Measurements from ENCODE around the gene ASCL5.

ASCL5 gene

DNA sequence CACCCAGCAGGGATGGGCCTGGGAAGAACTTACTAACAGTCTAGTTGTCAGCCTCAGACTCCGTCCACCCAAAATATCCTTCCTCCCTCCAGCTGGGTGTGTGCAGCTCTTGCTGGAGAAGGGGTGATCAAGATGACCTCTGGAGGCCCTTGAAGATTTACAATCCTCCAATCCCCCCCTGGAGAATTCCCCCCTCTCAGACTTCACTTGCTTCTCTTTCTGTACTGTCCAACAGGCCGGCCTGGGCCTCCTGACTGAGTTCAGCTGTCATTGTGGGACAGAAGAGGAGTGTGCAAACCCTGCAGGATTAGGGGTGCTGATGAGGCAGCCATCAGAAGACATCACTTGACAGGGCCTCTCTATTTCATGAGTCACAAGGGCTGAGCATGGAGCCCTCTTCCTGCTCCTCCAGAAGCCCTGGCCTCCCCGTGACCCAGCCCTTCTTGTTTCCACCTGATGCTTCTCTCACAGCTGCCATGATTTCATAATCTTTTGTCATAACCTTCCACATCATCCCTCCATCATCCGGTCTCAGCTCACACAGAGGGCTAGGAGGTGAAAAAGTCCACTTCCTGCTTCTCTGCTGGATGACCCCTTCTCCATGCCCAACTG lies 46.1 kb upstream of the ASCL5 start:
- H2AFZ ChIP-seq (ENCODE audit: low read depth, low read length), result no peak overlapping the region
- ATAC-seq (ENCODE audit: insufficient read depth, low read depth), result no peak
- H3K4me3 ChIP-seq (ENCODE audit: low read depth in 1 of 2, low read length in 2 of 2), result no peak overlapping the region
- TF ChIP-seq EZH2 (IDR thresholded peaks at IDR 0.05; ENCODE audit: borderline replicate concordance, low read depth, low read length, severe bottlenecking), result no peak
- TF ChIP-seq, protein P1, sequence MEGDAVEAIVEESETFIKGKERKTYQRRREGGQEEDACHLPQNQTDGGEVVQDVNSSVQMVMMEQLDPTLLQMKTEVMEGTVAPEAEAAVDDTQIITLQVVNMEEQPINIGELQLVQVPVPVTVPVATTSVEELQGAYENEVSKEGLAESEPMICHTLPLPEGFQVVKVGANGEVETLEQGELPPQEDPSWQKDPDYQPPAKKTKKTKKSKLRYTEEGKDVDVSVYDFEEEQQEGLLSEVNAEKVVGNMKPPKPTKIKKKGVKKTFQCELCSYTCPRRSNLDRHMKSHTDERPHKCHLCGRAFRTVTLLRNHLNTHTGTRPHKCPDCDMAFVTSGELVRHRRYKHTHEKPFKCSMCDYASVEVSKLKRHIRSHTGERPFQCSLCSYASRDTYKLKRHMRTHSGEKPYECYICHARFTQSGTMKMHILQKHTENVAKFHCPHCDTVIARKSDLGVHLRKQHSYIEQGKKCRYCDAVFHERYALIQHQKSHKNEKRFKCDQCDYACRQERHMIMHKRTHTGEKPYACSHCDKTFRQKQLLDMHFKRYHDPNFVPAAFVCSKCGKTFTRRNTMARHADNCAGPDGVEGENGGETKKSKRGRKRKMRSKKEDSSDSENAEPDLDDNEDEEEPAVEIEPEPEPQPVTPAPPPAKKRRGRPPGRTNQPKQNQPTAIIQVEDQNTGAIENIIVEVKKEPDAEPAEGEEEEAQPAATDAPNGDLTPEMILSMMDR (IDR thresholded peaks at IDR 0.05; ENCODE audit: borderline replicate concordance, extremely low read depth, low read length, poor library complexity, severe bottlenecking), result no peak
- H3K9ac ChIP-seq (ENCODE audit: low read depth, low read length), result no peak overlapping the region
- H3K27ac ChIP-seq (ENCODE audit: low read length), result no peak overlapping the region
- no peaks in the 10 kb centered on the region for H4K20me1 ChIP-seq (ENCODE audit: insufficient read depth, low read length)
- H3K36me3 ChIP-seq (ENCODE audit: insufficient read depth, low read length), result no peaks in the 10 kb centered on the region
- H3K27me3 ChIP-seq (ENCODE audit: insufficient read depth, low read length, poor library complexity), result peaks cover 16% of the 10 kb centered on the region
- no peak overlapping the region for H3K4me2 ChIP-seq (ENCODE audit: insufficient read depth, low read length)
- H3K9me3 ChIP-seq (ENCODE audit: insufficient read depth, low read length, severe bottlenecking), result no peaks in the 10 kb centered on the region
- DNase-seq, result no peak
- no peaks in the 10 kb centered on the region for H3K79me2 ChIP-seq (ENCODE audit: insufficient read depth, low read length)
- no peaks in the 10 kb centered on the region for H3K4me1 ChIP-seq (ENCODE audit: insufficient read depth, low read length)

DNA sequence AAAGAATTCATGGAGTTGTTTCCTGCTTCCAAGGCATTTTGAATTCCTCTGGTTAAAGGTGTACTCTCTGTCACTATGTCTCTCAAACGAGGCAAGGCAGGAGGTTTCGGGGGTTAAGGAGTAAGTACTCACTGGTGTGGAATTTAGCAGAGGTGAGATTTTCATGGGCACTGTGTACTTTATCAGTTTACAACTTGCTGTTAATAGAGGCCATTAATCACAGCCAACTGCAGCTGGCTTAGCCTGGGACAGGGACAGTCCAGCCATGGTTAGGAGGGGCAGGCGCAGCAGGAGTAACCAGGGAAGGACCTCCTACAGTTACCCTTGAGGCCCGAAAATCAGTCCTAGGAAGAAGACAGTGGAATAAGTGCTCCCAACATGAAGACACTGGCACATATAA lies 45.3 kb upstream of the ASCL5 start:
- DNase-seq (no peak), ATAC-seq (ENCODE audit: insufficient read depth, low read depth) (no peak)
- Histone ChIP-seq H3K27ac (ENCODE audit: low read length) (no peak overlapping the region), H3K4me1 (ENCODE audit: insufficient read depth, low read length) (no peaks in the 10 kb centered on the region), H3K4me2 (ENCODE audit: insufficient read depth, low read length) (no peak overlapping the region), H3K9ac (ENCODE audit: low read depth, low read length) (no peak overlapping the region), H3K36me3 (ENCODE audit: insufficient read depth, low read length) (no peaks in the 10 kb centered on the region), H3K9me3 (ENCODE audit: insufficient read depth, low read length, severe bottlenecking) (no peaks in the 10 kb centered on the region), H3K79me2 (ENCODE audit: insufficient read depth, low read length) (no peaks in the 10 kb centered on the region), H3K4me3 (ENCODE audit: low read depth in 1 of 2, low read length in 2 of 2) (no peak overlapping the region), H3K27me3 (ENCODE audit: insufficient read depth, low read length, poor library complexity) (peaks cover 23% of the 10 kb centered on the region), H2AFZ (ENCODE audit: low read depth, low read length) (no peak overlapping the region), H4K20me1 (ENCODE audit: insufficient read depth, low read length) (no peaks in the 10 kb centered on the region)
- TF ChIP-seq, protein P1 (IDR thresholded peaks at IDR 0.05; ENCODE audit: borderline replicate concordance, extremely low read depth, low read length, poor library complexity, severe bottlenecking), result no peak
- TF ChIP-seq EZH2 (IDR thresholded peaks at IDR 0.05; ENCODE audit: borderline replicate concordance, low read depth, low read length, severe bottlenecking), result no peak

- no peaks in the 10 kb centered on the region for H3K36me3 ChIP-seq (ENCODE audit: insufficient read depth, low read length)
- H3K79me2 ChIP-seq (ENCODE audit: insufficient read depth, low read length), result no peaks in the 10 kb centered on the region
- H3K27ac ChIP-seq (ENCODE audit: low read length), result no peak overlapping the region
- H3K9ac ChIP-seq (ENCODE audit: low read depth, low read length), result no peak overlapping the region
- DNase-seq (no peak), ATAC-seq (ENCODE audit: insufficient read depth, low read depth) (no peak)
- no peak overlapping the region for H3K4me3 ChIP-seq (ENCODE audit: low read depth in 1 of 2, low read length in 2 of 2)
- TF ChIP-seq, protein P1 (IDR thresholded peaks at IDR 0.05; ENCODE audit: borderline replicate concordance, extremely low read depth, low read length, poor library complexity, severe bottlenecking), result no peak
- no peak for TF ChIP-seq EZH2 (IDR thresholded peaks at IDR 0.05; ENCODE audit: borderline replicate concordance, low read depth, low read length, severe bottlenecking)
- H3K9me3 ChIP-seq (ENCODE audit: insufficient read depth, low read length, severe bottlenecking), result no peaks in the 10 kb centered on the region
- no peak overlapping the region for H2AFZ ChIP-seq (ENCODE audit: low read depth, low read length)
- no peaks in the 10 kb centered on the region for H3K4me1 ChIP-seq (ENCODE audit: insufficient read depth, low read length)
- no peak overlapping the region for H3K4me2 ChIP-seq (ENCODE audit: insufficient read depth, low read length)
- H4K20me1 ChIP-seq (ENCODE audit: insufficient read depth, low read length), result no peaks in the 10 kb centered on the region
- peaks cover 18% of the 10 kb centered on the region for H3K27me3 ChIP-seq (ENCODE audit: insufficient read depth, low read length, poor library complexity)
Observed at GRCh38 chr1:201171063-201172036, 44.4 kb upstream of the ASCL5 start.

All from DND-41 (cell line).